ENCODE results near the gene SCN2B. TPM values are rescaled to one million over a fixed set of nuclear protein-coding genes. Genes with fewer than 3 reads are reported as not detected.

Gene SCN2B
- total RNA-seq, 2 experiments from 2014 or later = not detected

DNA sequence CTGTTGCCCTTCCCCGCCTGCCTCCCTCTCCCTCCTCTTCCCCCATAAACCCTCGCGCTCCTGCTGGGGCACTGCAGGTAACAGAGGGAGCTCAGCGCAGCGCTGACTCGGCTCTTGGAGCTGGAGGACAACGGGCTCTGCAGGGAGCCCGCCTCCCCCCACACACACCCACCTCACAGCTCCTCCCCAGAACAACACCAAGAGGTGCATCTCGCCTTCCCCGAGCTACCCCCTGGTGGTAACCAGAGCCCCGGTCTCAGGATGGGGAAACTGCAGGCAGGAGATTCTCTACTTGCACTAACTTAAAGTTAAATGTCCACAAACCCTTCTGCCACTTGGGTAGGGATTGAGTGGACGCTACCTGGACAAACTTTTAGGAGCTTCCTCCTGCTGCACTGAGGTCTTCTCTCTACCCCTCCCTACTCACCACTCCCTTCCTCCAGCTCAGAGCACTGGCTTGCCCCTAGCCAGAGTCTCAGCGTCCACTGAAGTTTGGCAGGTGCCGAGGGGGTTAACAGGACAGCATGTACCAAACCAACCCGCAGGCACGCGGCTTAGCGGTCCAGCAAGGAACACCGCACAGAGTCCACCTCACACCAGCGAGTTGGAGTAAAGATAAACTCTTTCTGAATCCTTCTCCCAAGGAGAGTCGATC, 19.8 kb downstream of the SCN2B start:
- peak; percentile 19 for DNase-seq
- ChIA-PET POLR2A (no interaction called here), CTCF (interaction anchor here (0.7 to 3.8 kb wide), 10 partner anchors 9 to 570 kb away, joined by 3 to 36 read pairs (median 4); no protein-coding TSS in a partner anchor)
- Mint-ChIP-seq H3K4me3 (no peak overlapping the region), H3K36me3 (ENCODE audit: low read depth) (peaks cover 2% of the 10 kb centered on the region), H3K9me3 (no peaks in the 10 kb centered on the region), H3K4me1 (peaks cover 18% of the 10 kb centered on the region), H3K27ac (no peak overlapping the region), H3K27me3 (peaks cover 82% of the 10 kb centered on the region)

DNA sequence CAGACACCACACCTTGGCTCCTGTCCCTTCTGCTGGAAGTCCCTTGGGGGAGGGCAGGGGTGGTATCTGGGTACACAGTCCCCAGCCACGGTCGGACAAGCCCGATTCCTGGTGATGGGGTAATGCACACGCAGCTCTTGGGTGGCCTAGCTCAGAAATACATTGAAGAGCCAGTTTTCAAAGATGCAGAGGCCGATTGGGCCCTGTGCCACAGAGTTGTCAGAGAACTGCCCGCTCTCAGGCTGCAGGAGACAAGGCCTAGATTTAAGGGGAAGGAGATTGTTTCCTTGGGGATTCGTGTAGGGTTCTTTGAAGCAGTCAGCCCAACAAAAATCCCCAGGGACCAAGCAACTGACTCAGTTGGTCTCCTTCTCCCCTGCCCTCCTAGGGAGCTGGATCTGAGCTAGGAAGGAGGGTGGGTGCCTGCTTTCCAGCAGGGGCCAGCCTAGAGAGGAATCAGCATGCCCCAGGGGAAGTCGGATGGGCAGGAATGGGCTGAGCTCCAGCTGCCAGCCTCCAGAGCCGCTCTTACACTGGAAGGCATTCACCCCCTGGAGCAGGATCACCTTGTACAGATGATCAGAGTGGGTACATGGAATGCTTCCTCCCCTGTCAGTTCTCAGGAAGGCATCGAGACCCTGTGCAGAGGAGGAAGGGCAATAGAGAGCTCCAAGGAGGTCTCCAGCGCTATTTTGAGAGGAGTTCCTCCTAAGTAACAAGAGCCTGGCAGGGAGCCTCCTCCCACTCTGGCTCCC, 20.5 kb downstream of the SCN2B start:
- ChIA-PET POLR2A (no interaction called here), CTCF (interaction anchor here (0.7 to 3.8 kb wide), 12 partner anchors 8 to 569 kb away, joined by 3 to 36 read pairs (median 4); no protein-coding TSS in a partner anchor)
- peaks cover 2% of the 10 kb centered on the region for H3K36me3 Mint-ChIP-seq (ENCODE audit: low read depth)
- peaks cover 18% of the 10 kb centered on the region for H3K4me1 Mint-ChIP-seq
- H3K4me3 Mint-ChIP-seq = no peak overlapping the region
- H3K9me3 Mint-ChIP-seq = no peaks in the 10 kb centered on the region
- no peak overlapping the region for H3K27ac Mint-ChIP-seq
- no peak for DNase-seq
- peaks cover 82% of the 10 kb centered on the region for H3K27me3 Mint-ChIP-seq

DNA sequence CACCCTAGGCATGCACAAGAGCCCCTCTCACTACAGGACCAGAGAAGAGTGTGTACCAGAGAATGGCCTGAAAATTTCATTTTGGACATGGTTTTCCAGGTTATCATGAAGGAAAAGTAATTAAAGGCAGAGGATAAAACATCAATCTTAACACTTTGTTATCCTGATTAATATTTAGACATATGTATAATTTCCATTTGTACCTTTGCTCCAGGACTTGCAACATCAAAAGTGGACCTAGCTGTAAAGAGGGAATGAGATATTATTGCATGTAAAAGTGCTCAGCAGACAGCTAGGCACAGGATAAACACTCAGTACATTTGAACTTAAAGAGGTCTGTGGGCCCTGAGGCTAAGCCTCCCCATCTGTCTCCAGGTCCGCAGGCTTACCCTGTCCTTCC, 21.8 kb downstream of the SCN2B start:
- ChIA-PET POLR2A (interaction anchor here (0.6 kb wide), 1 partner anchor 104 kb away, joined by 3 read pairs; no protein-coding TSS in a partner anchor), CTCF (interaction anchor here (1.2 to 3.8 kb wide), 3 partner anchors 8 to 137 kb away, joined by 3 to 36 read pairs (median 5); no protein-coding TSS in a partner anchor)
- Mint-ChIP-seq H3K27ac (no peak overlapping the region), H3K4me1 (peaks cover 18% of the 10 kb centered on the region), H3K4me3 (no peak overlapping the region), H3K27me3 (peaks cover 92% of the 10 kb centered on the region), H3K9me3 (no peaks in the 10 kb centered on the region), H3K36me3 (ENCODE audit: low read depth) (peaks cover 2% of the 10 kb centered on the region)
- no peak for DNase-seq

DNA sequence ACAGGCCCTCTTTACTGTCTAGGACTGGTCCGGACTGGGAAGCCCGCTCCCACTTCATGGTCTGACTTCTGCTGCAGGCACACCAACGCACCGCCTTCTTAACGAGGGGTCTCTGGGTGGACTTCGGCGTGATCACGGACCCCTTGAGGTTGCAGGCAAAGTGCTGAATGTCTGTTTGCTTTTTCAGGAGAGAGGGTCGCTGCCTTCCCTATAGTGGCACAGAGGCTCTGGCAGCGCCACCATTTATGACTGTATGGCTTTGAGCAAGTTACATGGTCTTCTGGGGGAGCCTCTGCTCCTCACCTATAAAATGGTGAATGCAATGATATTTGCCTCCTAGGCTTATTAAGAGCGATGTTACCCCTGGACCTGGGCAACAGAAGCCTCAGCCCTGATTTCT, 22.5 kb downstream of the SCN2B start:
- peaks cover 2% of the 10 kb centered on the region for H3K36me3 Mint-ChIP-seq (ENCODE audit: low read depth)
- peaks cover 18% of the 10 kb centered on the region for H3K4me1 Mint-ChIP-seq
- CTCF ChIA-PET = interaction anchor here (1.3 kb wide), 1 partner anchor 17 kb away, joined by 4 read pairs; no protein-coding TSS in a partner anchor
- POLR2A ChIA-PET = no interaction called here
- H3K4me3 Mint-ChIP-seq = peak overlapping the region; percentile 55
- peaks cover 88% of the 10 kb centered on the region for H3K27me3 Mint-ChIP-seq
- no peak overlapping the region for H3K27ac Mint-ChIP-seq
- no peak for DNase-seq
- no peaks in the 10 kb centered on the region for H3K9me3 Mint-ChIP-seq

DNA sequence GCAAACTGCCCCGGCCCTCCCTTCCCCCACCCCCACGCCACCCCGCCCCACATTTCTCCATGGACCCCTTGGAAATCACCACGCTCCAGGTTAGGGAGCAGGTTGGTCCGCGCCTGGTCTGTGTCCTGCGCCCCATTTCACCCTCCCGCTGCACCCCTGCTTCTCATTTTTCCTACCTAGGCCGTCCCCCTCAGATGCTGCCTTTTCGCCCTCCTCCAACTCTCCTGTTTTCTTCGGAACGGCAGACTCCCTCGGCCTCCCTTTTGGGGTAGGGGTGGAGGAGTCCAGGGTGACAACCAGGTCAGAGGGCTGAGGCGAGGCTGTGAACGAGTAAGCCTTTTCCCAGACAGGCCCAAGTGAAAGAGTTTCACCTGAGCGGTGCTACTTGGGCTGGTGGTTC, 22.9 kb downstream of the SCN2B start:
- no peak for DNase-seq
- Mint-ChIP-seq H3K4me1 (peaks cover 18% of the 10 kb centered on the region), H3K9me3 (no peaks in the 10 kb centered on the region), H3K27me3 (peaks cover 89% of the 10 kb centered on the region), H3K4me3 (peak overlapping the region; percentile 55), H3K27ac (no peak overlapping the region), H3K36me3 (ENCODE audit: low read depth) (peaks cover 2% of the 10 kb centered on the region)
- CTCF ChIA-PET = interaction anchor here (1.0 to 1.3 kb wide), 3 partner anchors 17 to 262 kb away, joined by 3 to 4 read pairs (median 3); no protein-coding TSS in a partner anchor
- POLR2A ChIA-PET = no interaction called here

DNA sequence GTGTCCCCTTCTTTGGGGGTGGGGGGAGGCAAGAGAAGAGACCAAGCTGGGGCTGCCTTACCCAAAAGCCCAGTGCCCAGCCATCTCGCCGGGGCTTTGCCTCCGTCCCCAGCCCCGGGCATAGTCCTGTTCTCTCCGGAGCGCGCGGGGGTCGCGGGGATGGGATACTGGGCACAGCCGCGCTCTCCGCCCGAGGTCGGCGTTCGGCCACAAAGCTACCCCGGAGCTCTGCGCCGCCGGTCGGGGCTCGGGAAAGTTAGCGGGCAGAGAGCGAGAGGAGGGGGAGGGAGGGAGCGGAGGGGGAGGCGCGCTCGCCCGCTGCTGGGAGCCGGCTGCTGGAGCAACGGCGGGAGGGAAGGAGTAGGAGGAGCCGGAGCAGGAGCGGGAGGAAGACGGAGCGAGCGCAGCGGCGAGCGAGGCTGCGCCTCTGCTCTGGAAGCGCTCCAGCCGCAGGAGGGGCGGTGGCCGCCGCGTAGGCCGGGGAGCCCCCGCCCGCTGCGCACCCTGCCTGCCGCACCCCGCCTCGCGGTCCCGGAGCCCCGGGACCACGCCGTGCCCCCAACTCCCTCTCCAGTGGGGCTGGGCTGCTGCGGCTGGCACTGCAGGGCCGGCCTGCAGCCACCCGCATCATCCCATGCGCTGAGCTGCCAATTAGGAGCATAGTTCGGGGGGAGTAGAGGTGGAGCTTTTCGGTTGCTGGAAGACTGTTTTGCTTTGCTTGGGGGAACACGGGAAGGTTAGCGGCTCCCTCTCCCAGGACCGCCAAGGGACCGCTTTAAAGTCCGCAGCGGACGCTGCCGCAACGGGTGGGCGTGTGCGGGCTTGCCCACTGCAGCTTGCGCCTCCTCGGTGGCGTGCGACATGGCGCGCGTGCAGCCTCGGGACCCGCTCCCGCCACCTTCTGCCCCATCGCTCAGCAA, 23.6 kb downstream of the SCN2B start, which contains the start of gene SCN4B:
TSS of gene SCN4B (minus strand) at position 272 of the 920 bp plus-strand sequence. CDS start at position 122, 150 bp downstream.
- CTCF ChIA-PET = interaction anchor here (1.0 to 1.3 kb wide), 3 partner anchors 18 to 263 kb away, joined by 3 to 4 read pairs (median 3); no protein-coding TSS in a partner anchor
- Mint-ChIP-seq H3K27ac (no peak within 1 kb of the TSS), H3K27me3 (peaks cover 88% of the 10 kb centered on the region), H3K4me3 (peak within 1 kb of the TSS; percentile 55), H3K36me3 (ENCODE audit: low read depth) (peaks cover 2% of the 10 kb centered on the region), H3K9me3 (no peaks in the 10 kb centered on the region), H3K4me1 (peaks cover 18% of the 10 kb centered on the region)
- peak; percentile 14 for DNase-seq
- POLR2A ChIA-PET = interaction anchor here (0.6 kb wide), 1 partner anchor 537 kb away, joined by 5 read pairs; no protein-coding TSS in a partner anchor

DNA sequence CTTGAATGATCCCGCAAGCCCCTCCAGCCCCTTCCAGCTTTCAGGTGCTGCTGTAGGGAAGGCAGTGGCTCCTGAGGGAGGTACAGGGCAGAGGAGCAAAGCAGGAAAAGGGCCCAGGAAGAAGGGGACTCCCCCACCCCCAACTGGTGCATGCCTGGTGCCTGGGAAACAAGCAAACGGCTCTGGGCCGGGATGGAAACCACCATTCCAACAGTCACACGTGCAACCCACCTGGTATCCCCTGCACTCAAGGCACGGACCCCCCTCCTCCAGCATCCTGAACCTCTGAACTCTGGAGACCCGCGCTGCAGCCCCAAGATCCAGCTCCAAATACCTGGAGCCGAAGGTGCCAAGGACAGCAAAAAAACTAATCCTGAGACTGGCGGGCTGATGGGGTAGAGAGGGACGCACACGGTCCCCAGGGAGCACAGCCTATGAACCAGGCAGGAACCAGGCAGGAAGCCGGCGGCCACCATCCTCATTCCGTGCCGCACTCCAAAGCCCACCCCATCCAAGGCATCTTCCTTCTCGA, 24.4 kb downstream of the SCN2B start:
- peaks cover 2% of the 10 kb centered on the region for H3K36me3 Mint-ChIP-seq (ENCODE audit: low read depth)
- H3K27ac Mint-ChIP-seq = no peak overlapping the region
- peak overlapping the region; percentile 46 for H3K4me3 Mint-ChIP-seq
- H3K27me3 Mint-ChIP-seq = peaks cover 87% of the 10 kb centered on the region
- ChIA-PET CTCF (no interaction called here), POLR2A (no interaction called here)
- H3K9me3 Mint-ChIP-seq = no peaks in the 10 kb centered on the region
- peaks cover 15% of the 10 kb centered on the region for H3K4me1 Mint-ChIP-seq
- DNase-seq = no peak

DNA sequence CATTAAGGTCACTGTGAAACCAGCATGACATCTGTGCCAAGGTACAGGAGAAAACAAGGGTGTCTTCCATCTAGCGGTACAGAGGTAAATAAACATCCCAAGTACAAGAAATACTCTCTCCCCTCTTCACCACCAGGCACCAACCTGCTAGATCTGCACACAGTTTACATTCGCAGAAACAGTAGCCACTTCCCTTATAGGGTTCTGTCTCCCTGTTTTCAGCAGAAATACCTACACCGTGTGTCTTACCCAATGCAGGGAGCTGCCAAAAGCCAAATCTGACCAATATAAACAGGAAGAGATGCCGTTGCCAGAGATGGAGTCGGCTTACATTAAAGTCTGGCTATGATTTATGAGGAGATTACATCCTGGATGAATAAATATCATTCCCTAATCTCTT, 25.0 kb downstream of the SCN2B start:
- Mint-ChIP-seq H3K9me3 (no peaks in the 10 kb centered on the region), H3K36me3 (ENCODE audit: low read depth) (peaks cover 2% of the 10 kb centered on the region), H3K4me1 (peaks cover 11% of the 10 kb centered on the region), H3K4me3 (no peak overlapping the region), H3K27ac (no peak overlapping the region), H3K27me3 (peaks cover 84% of the 10 kb centered on the region)
- ChIA-PET CTCF (no interaction called here), POLR2A (no interaction called here)
- no peak for DNase-seq

DNA sequence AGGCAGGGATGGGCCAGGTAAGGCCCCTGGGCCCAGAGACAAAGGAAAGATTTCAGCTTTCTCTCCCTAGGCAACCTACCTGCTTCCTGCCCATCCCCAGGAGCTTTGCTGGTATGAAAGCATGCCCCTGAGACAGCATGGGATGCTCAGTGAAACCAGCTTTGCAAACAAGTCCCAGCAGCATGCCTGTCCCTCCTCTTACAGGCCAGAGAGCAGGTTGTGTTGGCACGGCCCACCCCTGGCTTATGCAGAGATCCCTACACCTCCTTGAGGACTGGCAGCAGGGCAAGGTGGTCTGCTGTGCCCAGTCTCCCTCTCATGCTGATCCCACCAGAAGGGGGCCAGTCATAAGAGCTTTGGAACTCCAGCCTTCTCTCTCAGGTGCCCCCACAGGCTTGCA, 26.9 kb downstream of the SCN2B start:
- no peak overlapping the region for H3K27ac Mint-ChIP-seq
- POLR2A ChIA-PET = no interaction called here
- CTCF ChIA-PET = interaction anchor here (3.3 kb wide), 1 partner anchor 21 kb away, joined by 18 read pairs; no protein-coding TSS in a partner anchor
- peaks cover 2% of the 10 kb centered on the region for H3K36me3 Mint-ChIP-seq (ENCODE audit: low read depth)
- no peak overlapping the region for H3K4me3 Mint-ChIP-seq
- H3K4me1 Mint-ChIP-seq = peaks cover 12% of the 10 kb centered on the region
- H3K27me3 Mint-ChIP-seq = peaks cover 79% of the 10 kb centered on the region
- no peaks in the 10 kb centered on the region for H3K9me3 Mint-ChIP-seq
- DNase-seq = no peak

DNA sequence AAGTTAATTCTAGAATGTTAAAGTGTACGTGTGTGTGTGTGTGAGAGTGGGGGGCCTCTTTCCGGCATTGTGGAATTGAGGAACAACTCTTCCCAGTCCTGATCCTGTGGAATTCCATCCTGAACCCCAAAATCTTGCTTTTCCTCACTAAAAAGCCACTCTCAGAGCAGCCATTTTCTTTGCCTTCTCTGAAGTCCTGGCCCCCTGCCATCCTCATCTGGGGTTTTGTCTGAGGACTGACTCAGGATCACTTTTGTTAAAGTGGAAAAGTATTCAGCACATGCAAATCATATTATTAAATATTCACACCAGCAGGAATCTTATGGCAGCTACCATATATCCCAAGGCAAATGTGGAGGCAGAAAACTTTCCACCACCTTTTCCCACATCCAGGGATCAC, 27.6 kb downstream of the SCN2B start:
- ChIA-PET POLR2A (no interaction called here), CTCF (interaction anchor here (0.6 to 3.3 kb wide), 4 partner anchors 8 to 303 kb away, joined by 3 to 18 read pairs (median 3); no protein-coding TSS in a partner anchor)
- DNase-seq = no peak
- no peak overlapping the region for H3K27ac Mint-ChIP-seq
- peaks cover 1% of the 10 kb centered on the region for H3K36me3 Mint-ChIP-seq (ENCODE audit: low read depth)
- peaks cover 79% of the 10 kb centered on the region for H3K27me3 Mint-ChIP-seq
- no peak overlapping the region for H3K4me3 Mint-ChIP-seq
- no peaks in the 10 kb centered on the region for H3K9me3 Mint-ChIP-seq
- H3K4me1 Mint-ChIP-seq = peaks cover 10% of the 10 kb centered on the region

DNA sequence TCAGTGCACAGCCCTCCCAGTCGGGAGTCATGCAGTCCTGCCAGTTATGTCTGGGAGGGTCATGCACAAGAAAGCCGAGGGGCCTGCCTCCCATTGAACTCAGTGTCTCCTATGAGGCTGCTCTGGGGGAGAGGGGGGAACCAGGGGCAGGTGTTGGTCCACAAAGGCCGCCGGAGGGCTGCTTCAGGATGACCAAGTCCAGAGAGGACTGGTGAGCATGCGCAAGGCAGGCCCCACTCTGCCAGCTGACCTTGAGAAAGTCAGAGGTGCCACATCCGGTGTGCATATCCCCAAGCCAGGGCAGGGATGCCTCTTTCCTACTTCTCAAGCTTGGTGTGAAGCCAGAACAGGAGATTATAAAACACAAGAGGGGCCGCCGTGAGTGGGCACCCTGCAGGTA, 28.2 kb downstream of the SCN2B start:
- ChIA-PET CTCF (interaction anchor here (0.6 to 3.3 kb wide), 4 partner anchors 9 to 304 kb away, joined by 3 to 18 read pairs (median 3); no protein-coding TSS in a partner anchor), POLR2A (no interaction called here)
- Mint-ChIP-seq H3K4me1 (peaks cover 6% of the 10 kb centered on the region), H3K36me3 (ENCODE audit: low read depth) (no peaks in the 10 kb centered on the region), H3K9me3 (no peaks in the 10 kb centered on the region), H3K27ac (no peak overlapping the region), H3K27me3 (peaks cover 76% of the 10 kb centered on the region), H3K4me3 (no peak overlapping the region)
- DNase-seq = no peak

DNA sequence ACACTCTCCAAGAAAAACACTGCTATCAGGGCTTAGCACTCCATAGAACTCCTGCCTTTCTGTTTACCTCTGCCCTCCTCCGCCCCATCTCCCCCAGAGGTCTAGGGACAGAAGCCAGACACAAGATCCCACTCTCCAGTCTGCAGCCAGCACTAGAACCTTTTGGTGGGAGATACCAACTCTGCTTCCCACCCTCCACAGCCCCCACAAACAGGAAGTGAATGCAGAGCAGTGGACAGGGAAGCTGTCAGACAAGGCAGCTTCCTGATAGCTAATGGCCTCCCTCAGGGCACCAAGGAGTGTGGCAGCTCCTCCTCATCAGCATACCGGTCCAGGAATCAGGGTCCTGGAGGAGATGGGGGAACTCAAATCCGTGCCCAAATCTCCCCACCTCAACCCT, 28.9 kb downstream of the SCN2B start:
- DNase-seq = no peak
- Mint-ChIP-seq H3K27ac (no peak overlapping the region), H3K36me3 (ENCODE audit: low read depth) (no peaks in the 10 kb centered on the region), H3K9me3 (no peaks in the 10 kb centered on the region), H3K4me1 (peaks cover 11% of the 10 kb centered on the region), H3K4me3 (no peak overlapping the region), H3K27me3 (peaks cover 77% of the 10 kb centered on the region)
- CTCF ChIA-PET = interaction anchor here (1.5 to 3.3 kb wide), 2 partner anchors 9 to 23 kb away, joined by 3 to 18 read pairs; no protein-coding TSS in a partner anchor
- POLR2A ChIA-PET = no interaction called here
